ENCODE results near the gene SH2B3. TPM values are rescaled to one million over a fixed set of nuclear protein-coding genes. Genes with fewer than 3 reads are reported as not detected.

The SH2B3 gene
- total RNA-seq, 1 donor from 2014 or later = 50.7 TPM

DNA sequence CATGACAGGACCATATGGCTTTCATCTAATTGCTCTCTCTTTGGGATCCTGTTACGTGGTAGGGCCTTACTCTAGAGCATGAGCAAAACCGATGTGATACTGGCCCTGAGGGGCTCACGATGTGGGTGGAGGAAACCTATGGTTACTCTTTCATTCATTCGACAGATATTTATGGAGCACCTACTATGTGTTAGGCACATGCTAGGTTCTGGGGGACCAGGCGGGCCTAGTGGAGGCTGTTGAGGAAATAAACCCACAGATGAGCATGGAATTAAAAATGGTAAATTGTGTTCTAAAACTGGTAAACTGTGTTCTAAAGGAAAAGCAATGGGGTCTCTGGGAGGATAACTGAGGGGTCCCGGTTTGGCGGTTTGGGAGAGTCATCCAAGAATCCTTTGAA is 14.8 kb downstream of the SH2B3 start:
- DNase-seq (no peak), ATAC-seq (ENCODE audit: low read depth) (no peak)
- H3K27me3 Mint-ChIP-seq = no peaks in the 10 kb centered on the region
- intact Hi-C loops (cut with micrococcal nuclease) = loop anchor here (1.0 kb wide), 1 partner anchor 8 kb away; no protein-coding TSS in a partner anchor
- no peak overlapping the region for H3K4me3 Mint-ChIP-seq
- no peaks in the 10 kb centered on the region for H3K9me3 Mint-ChIP-seq
- ChIA-PET POLR2A (interaction anchor here (1.2 kb wide), 1 partner anchor 25 kb away, joined by 6 read pairs; no protein-coding TSS in a partner anchor), CTCF (no interaction called here)
- peaks cover 66% of the 10 kb centered on the region for H3K36me3 Mint-ChIP-seq (ENCODE audit: low read depth)
- peaks cover 21% of the 10 kb centered on the region for H3K4me1 Mint-ChIP-seq
- H3K27ac Mint-ChIP-seq = no peak overlapping the region
- TF ChIP-seq, protein P1, sequence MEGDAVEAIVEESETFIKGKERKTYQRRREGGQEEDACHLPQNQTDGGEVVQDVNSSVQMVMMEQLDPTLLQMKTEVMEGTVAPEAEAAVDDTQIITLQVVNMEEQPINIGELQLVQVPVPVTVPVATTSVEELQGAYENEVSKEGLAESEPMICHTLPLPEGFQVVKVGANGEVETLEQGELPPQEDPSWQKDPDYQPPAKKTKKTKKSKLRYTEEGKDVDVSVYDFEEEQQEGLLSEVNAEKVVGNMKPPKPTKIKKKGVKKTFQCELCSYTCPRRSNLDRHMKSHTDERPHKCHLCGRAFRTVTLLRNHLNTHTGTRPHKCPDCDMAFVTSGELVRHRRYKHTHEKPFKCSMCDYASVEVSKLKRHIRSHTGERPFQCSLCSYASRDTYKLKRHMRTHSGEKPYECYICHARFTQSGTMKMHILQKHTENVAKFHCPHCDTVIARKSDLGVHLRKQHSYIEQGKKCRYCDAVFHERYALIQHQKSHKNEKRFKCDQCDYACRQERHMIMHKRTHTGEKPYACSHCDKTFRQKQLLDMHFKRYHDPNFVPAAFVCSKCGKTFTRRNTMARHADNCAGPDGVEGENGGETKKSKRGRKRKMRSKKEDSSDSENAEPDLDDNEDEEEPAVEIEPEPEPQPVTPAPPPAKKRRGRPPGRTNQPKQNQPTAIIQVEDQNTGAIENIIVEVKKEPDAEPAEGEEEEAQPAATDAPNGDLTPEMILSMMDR (IDR thresholded peaks at IDR 0.05) = no peak

DNA sequence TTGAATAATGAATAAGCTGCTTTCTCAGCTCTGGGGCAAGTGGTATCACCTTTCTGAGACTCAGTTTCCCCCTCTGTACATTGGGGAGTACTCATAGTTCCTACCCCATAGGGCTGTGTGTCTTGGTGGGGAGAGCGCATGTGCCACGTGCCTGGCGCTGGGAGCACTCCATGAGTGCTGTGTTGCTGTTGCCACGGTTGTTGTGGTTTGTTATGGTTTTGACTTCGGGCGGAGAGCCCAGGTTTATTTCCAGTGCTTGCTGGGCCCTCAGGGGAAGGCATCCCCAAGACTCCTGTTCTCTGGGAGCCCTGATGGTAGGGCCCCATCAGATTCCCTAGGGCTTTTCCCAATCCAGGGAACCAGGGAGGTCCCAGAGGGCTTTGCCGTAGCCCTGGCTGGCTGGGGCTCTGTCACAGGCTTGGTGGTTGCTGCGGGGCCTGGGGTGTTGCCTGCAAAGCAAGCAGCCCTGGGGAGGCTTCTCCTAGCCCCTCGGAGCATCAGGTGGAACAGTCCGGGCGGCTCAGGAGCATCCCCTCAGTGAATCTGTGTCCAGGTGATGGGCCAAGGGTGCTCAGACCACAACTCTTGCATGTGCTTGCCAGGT is 18.6 kb downstream of the SH2B3 start:
- no peak overlapping the region for H3K4me3 Mint-ChIP-seq
- H3K27me3 Mint-ChIP-seq = no peaks in the 10 kb centered on the region
- intact Hi-C loops (cut with micrococcal nuclease) = no loop called here
- TF ChIP-seq, protein P1 (IDR thresholded peaks at IDR 0.05) = no peak
- H3K4me1 Mint-ChIP-seq = peaks cover 47% of the 10 kb centered on the region
- POLR2A ChIA-PET = interaction anchor here (0.6 to 1.3 kb wide), 2 partner anchors 17 to 967 kb away, joined by 3 to 4 read pairs; no protein-coding TSS in a partner anchor
- no peaks in the 10 kb centered on the region for H3K9me3 Mint-ChIP-seq
- peak overlapping the region; percentile 35 for H3K27ac Mint-ChIP-seq
- peaks cover 60% of the 10 kb centered on the region for H3K36me3 Mint-ChIP-seq (ENCODE audit: low read depth)
- CTCF ChIA-PET = interaction anchor here (0.7 to 2.1 kb wide), 3 partner anchors 21 to 27 kb away, joined by 3 to 10 read pairs (median 3); no protein-coding TSS in a partner anchor
- DNase-seq (no peak), ATAC-seq (ENCODE audit: low read depth) (no peak)

DNA sequence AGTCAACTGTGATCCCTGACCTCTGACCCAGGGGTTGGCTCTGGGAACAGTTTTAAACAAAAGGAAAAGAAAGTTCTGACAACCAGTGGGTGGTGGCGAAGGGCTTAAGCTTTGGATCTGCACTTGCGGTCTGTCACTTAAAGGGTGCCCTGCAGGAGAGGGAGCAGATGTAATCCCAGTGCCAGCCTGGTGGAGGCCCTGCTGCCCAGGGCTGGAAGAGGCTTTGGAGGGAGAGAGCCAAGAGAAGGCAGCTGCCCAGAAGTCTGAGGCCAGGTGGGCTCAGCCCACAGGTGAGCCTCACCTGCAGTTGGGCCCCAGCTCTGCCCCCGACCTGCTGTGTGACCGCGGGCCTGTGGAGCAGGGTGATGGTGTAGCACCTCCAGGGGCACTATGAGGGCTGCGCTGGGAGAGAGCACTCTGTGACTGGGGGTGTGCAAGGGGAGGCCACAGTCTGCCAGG is 19.1 kb downstream of the SH2B3 start:
- Mint-ChIP-seq H3K4me1 (peaks cover 52% of the 10 kb centered on the region), H3K27me3 (no peaks in the 10 kb centered on the region), H3K27ac (peak overlapping the region; percentile 35), H3K36me3 (ENCODE audit: low read depth) (peaks cover 55% of the 10 kb centered on the region), H3K9me3 (no peaks in the 10 kb centered on the region), H3K4me3 (no peak overlapping the region)
- ChIA-PET POLR2A (interaction anchor here (1.3 kb wide), 1 partner anchor 18 kb away, joined by 4 read pairs; no protein-coding TSS in a partner anchor), CTCF (interaction anchor here (2.1 kb wide), 1 partner anchor 26 kb away, joined by 10 read pairs; no protein-coding TSS in a partner anchor)
- intact Hi-C loops (cut with micrococcal nuclease) = no loop called here
- no peak for ATAC-seq (ENCODE audit: low read depth)
- no peak for DNase-seq
- TF ChIP-seq, protein P1 (IDR thresholded peaks at IDR 0.05) = no peak

DNA sequence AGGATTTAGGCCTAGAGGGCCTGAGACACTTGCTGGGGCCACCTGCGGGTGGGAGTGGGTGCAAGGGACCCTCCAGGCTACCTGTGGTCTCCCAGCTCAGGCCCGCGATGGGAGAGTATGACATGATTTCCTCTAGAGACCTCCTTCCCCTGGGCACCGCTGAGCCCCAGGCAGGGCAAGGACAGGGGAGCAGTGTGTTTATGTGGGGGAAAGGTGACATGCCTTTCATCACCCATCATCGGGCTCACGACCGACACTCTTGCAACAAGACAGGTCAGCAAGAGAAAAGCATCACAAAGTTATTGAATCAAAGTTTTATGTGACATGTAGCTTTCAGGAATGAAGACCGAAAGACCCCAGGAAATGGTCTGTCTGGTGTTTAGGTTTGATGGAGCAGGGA is 19.9 kb downstream of the SH2B3 start:
- peak overlapping the region; percentile 65 for H3K27ac Mint-ChIP-seq
- intact Hi-C loops (cut with micrococcal nuclease) = no loop called here
- no peaks in the 10 kb centered on the region for H3K9me3 Mint-ChIP-seq
- no peaks in the 10 kb centered on the region for H3K27me3 Mint-ChIP-seq
- ChIA-PET POLR2A (no interaction called here), CTCF (interaction anchor here (0.9 kb wide), 1 partner anchor 14 kb away, joined by 4 read pairs; no protein-coding TSS in a partner anchor)
- ATAC-seq (ENCODE audit: low read depth) (no peak), DNase-seq (no peak)
- TF ChIP-seq, protein P1 (IDR thresholded peaks at IDR 0.05) = no peak
- H3K36me3 Mint-ChIP-seq (ENCODE audit: low read depth) = peaks cover 47% of the 10 kb centered on the region
- peaks cover 61% of the 10 kb centered on the region for H3K4me1 Mint-ChIP-seq
- no peak overlapping the region for H3K4me3 Mint-ChIP-seq
